ENCODE measurements around the gene CASK.

Gene CASK

DNA sequence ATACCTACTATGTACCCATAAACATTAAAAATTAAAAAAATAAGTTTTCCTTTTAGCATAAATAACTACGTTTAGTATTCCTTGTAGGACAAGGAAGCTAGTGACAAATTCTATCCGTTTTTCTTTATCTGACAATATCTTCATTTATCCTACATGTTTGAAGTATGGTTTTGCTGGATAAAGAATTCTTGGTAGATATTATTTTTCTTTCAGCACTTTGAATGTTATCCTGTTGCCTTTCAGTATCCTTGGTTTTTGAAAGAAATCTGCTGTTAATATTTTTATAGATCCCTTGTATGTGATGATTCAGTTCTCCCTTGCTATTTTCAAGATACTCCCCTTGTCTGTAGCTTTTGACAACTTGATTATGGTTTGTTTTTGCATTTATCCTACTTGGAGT lies 76.6 kb downstream of the CASK start:
- no peak overlapping the region for H3K4me3 ChIP-seq (ENCODE audit: low read length)
- DNase-seq (ENCODE audit: low read depth), result no peak
- TF ChIP-seq, protein P1, sequence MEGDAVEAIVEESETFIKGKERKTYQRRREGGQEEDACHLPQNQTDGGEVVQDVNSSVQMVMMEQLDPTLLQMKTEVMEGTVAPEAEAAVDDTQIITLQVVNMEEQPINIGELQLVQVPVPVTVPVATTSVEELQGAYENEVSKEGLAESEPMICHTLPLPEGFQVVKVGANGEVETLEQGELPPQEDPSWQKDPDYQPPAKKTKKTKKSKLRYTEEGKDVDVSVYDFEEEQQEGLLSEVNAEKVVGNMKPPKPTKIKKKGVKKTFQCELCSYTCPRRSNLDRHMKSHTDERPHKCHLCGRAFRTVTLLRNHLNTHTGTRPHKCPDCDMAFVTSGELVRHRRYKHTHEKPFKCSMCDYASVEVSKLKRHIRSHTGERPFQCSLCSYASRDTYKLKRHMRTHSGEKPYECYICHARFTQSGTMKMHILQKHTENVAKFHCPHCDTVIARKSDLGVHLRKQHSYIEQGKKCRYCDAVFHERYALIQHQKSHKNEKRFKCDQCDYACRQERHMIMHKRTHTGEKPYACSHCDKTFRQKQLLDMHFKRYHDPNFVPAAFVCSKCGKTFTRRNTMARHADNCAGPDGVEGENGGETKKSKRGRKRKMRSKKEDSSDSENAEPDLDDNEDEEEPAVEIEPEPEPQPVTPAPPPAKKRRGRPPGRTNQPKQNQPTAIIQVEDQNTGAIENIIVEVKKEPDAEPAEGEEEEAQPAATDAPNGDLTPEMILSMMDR (conservative IDR thresholded peaks at IDR 0.05; ENCODE audit: low read length), result no peak

DNA sequence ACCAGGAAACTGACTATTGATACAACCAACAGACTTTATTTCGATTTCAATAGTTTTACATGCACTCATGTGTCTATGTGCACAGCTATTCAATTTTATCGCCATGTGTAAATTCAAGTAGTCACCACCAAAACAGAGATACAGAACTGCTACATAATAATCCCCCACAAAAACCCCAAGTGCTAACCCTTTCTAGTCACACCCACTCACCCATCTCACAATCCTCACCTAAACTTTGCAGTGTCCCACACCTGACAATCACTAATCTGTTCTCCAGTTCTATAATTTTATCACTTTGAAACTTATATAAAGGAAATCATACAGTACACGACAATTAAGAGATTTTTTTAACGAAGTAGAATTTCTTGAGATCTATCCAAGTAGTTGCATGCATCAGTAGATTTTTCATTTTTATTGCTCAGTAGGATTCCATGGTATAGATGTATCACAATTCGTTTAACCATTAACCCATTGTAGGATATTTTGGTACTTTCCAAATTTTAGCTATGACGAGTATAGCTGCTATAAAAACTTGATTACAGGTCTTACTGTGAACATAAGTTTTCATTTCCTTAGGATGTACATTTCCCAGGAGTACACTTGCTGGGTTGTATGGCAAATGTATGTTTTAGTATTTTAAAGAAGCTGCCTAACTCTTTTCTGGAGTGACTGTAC lies 85.9 kb downstream of the CASK start:
- TF ChIP-seq, protein P1 (conservative IDR thresholded peaks at IDR 0.05; ENCODE audit: low read length), result no peak
- DNase-seq (ENCODE audit: low read depth), result no peak
- no peak overlapping the region for H3K4me3 ChIP-seq (ENCODE audit: low read length)

DNA sequence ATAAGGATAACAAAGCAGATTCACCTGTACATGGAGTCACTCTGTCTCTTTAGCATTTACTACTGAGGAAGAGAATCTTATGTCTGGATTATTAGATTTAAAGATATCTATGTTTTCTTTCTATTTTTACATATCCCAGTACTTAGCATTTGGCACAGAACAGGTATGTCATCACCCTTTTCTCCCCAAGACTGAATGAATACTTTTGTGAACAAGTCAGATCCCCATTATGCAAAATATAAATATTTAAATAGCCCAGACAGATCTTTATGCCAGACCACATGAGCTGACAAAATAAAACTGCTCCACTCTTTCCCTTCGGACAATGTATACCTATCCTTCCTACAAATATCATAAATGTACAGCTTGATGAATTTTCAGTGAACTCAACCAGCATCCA lies 94.5 kb downstream of the CASK start:
- TF ChIP-seq, protein P1 (conservative IDR thresholded peaks at IDR 0.05; ENCODE audit: low read length), result no peak
- DNase-seq (ENCODE audit: low read depth), result peak; percentile 51

DNA sequence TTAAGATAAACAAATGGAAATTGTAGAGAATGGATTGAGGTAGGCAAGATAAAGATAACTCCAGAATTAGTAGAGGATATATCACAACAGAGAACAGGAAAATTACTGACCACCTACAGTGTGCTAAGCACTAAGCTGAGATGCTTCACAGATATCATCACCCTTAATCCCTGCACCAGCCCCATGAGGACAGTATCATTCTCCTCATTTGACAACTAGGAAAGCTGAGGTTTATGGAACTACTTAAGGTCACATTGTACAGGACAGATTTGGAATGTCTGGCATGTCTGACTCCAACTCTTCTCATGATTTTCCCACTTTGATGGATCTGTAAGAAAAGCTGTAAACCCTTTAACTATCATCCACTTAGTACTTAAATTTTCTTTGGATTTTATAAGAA lies 95.5 kb downstream of the CASK start:
- no peak overlapping the region for H3K4me3 ChIP-seq (ENCODE audit: low read length)
- DNase-seq (ENCODE audit: low read depth), result peak; percentile 69
- TF ChIP-seq, protein P1 (conservative IDR thresholded peaks at IDR 0.05; ENCODE audit: low read length), result no peak

More for the DNA sequence above, 94.5 kb downstream of the CASK start:
- no peak overlapping the region for H3K4me3 ChIP-seq (ENCODE audit: low read length)

DNA sequence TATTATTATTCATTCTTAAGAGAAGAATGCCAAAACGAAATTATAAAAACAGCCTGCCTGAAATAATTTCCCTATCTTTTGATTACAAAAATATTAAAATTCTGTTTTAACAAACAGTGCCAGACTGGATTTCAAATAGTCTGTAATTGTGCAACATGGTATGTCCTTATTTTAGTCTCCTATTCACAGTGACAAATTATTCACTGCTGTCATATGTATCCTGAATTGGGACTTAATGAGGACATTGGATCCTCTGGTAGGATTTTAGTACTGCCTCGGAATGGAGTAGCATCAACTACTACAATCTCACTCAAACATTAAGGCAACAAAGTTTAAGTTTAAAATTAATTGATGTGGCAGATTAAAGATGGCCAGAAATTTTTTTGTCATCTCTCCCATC lies 97.6 kb downstream of the CASK start:
- TF ChIP-seq, protein P1 (conservative IDR thresholded peaks at IDR 0.05; ENCODE audit: low read length), result no peak

DNA sequence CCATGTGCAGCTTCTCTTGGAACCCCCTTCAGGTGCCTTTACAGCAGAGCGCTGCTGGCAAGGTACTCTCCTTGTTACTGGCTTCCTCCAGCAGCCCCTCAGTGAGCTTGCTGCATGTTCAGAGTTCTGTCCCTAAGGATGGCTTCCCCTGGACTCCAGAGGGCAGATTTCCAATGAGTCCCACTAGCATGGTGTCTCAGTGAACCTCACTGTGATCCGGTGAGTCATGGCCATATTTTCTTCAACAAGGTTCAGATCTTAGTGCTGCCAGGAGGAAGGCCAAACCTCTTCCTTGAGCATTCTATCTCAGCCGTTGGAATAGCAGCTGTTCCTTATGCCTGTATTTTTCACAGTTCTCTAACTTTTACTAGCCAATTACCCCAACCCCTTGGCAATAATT lies 98.8 kb downstream of the CASK start:
- peak; percentile 53 for DNase-seq (ENCODE audit: low read depth)
- H3K4me3 ChIP-seq (ENCODE audit: low read length), result no peak overlapping the region
- TF ChIP-seq, protein P1 (conservative IDR thresholded peaks at IDR 0.05; ENCODE audit: low read length), result no peak

More for the DNA sequence above, 97.6 kb downstream of the CASK start:
- DNase-seq (ENCODE audit: low read depth), result no peak
- H3K4me3 ChIP-seq (ENCODE audit: low read length), result no peak overlapping the region

DNA sequence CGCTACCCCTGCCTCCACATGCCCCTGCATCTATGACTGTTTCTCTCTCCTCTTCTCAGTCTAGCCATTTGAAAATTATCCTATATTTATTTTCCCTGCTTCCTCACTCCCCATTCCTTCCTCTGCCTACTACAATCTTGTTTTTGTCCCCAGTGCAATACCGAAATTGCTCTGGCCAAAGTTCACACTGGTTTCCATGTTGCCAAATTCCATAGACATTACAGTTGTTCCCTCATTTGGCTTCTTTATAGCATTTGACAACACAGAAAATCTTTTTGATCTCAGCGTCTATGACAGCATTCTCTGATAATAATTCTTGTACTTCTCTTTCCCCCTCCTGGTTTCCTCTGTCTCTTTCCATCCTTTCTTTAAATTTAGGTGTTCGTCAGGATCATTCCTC lies 100.0 kb downstream of the CASK start:
- DNase-seq (ENCODE audit: low read depth), result peak; percentile 32
- H3K4me3 ChIP-seq (ENCODE audit: low read length), result no peak overlapping the region
- TF ChIP-seq, protein P1 (conservative IDR thresholded peaks at IDR 0.05; ENCODE audit: low read length), result no peak
